C1 segment of cervical spinal cord (tissue), 14 donors: ENCODE data around the gene HNRNPU.

ENCODE experiments used
- DNase-seq, 14 donors: peaks; one replicate each; lab custom pipeline; 2025; lab: John Stamatoyannopoulos, UW

The HNRNPU gene

GRCh38 chr1:244802556-244803239 lies 61.6 kb downstream of the HNRNPU start:
- DNase-seq, result no peak

DNA sequence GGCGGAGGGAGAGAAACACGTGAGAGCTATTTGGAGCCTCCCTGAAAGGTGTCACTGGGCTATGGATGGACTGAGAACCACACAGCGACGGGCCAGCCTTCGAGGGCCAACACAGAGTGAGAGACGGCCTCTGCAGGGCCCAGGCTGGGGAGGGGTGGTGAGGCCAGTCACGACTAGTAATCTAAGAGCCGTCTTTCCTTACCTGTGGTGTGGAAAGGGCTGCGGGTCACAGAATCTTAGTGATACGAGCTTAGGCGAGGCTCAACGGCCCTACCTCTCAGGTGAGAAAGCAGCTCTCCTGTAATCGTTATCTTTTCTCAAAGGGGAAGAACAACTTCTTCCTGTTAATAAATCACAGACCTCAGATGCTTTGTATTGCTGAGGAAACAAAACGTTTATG lies 62.3 kb downstream of the HNRNPU start:
- DNase-seq, result no peak

DNA sequence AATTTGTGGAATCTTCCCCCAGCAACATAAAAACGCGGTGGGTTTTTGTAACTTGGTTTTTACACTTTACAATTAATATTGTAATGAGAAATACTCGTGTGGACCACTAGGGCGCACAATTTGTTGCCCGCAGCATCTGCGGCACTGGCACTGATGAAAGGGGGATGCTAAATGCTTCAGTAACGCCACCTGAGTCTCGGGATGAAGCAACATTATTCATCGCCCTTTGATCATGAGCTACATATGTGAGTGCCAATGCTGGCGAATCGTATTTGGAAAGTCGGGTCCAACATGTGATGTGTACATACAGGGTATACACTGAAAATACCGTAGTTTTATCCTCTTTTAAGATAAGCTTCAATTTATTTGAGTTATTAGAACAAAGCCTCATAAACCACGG lies 63.1 kb downstream of the HNRNPU start:
- peak in 3 of 14 donors; percentile 1 to 6 (median 2) for DNase-seq

DNA sequence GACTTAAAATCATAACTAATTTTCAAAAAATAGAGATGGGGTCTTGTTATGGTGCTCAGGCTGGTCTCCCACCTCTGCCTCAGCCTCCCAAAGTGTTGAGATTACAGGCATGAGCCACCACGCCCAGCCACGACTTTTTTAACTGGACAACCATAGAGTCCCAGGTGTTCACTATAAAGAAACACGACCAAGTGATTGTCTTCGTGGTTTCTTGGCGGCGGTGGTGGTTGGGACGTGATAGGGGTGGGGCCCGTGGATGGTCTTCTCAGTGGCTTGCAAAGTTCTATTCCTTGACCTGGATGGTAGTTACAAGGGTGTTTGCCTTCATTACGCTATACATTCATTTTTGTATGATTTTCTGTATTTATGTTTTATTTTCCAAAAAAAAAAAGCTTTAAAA lies 63.5 kb downstream of the HNRNPU start:
- DNase-seq, result no peak
